Karpas-422 (cell line): ENCODE data around the gene WWOX. TPM values are rescaled to one million over a fixed set of nuclear protein-coding genes. Genes with fewer than 3 reads are reported as not detected.

ENCODE experiments used
- DNase-seq: peaks from one replicate; pipeline ENCODE4 v3.0.0-alpha.2; 2015
- H2AFZ ChIP-seq: fragments of 200-600 bp; sonication (generic); 2 replicates; pipeline ENCODE4 v1.6.1; 2014; ENCODE audit warnings: antibody characterized with exemption, low read length, mixed read lengths
- H3K27ac ChIP-seq: fragments of 200-600 bp; sonication (generic); 2 replicates; pipeline ENCODE4 v1.5.1; 2014; ENCODE audit warnings: mild to moderate bottlenecking, low read length, moderate library complexity
- H3K27me3 ChIP-seq: fragments of 200-600 bp; sonication (generic); 2 replicates; pipeline ENCODE4 v1.6.1; 2014; ENCODE audit warnings: low read length, mixed read lengths
- H3K36me3 ChIP-seq: fragments of 200-600 bp; sonication (generic); 2 replicates; pipeline ENCODE4 v1.6.1; 2014; ENCODE audit warnings: low read length, mixed read lengths; ENCODE audit not compliant: insufficient read depth
- H3K4me1 ChIP-seq: fragments of 200-600 bp; sonication (generic); 2 replicates; pipeline ENCODE4 v1.6.1; 2014; ENCODE audit warnings: mild to moderate bottlenecking, low read length, mixed read lengths
- H3K4me2 ChIP-seq: fragments of 200-600 bp; sonication (generic); 2 replicates; pipeline ENCODE4 v1.6.1; 2014; ENCODE audit warnings: low read length, low read depth, mild to moderate bottlenecking; ENCODE audit not compliant: poor library complexity, severe bottlenecking
- H3K4me3 ChIP-seq: fragments of 200-600 bp; sonication (generic); 2 replicates; pipeline ENCODE4 v1.5.1; 2014; ENCODE audit warnings: mild to moderate bottlenecking, antibody characterized with exemption, low read length, mixed read lengths
- H3K79me2 ChIP-seq: fragments of 200-600 bp; sonication (generic); 2 replicates; pipeline ENCODE4 v1.6.1; 2014; ENCODE audit warnings: mild to moderate bottlenecking, low read length, mixed read lengths
- H3K9ac ChIP-seq: fragments of 200-600 bp; sonication (generic); 2 replicates; pipeline ENCODE4 v1.6.0; 2014; ENCODE audit warnings: low read length
- H3K9me2 ChIP-seq: fragments of 200-600 bp; sonication (generic), shearing (Covaris generic); replicated peaks from 2 replicates; pipeline ENCODE4 v1.6.0; 2014; ENCODE audit warnings: mild to moderate bottlenecking, low read length, moderate library complexity; ENCODE audit not compliant: insufficient read depth
- H3K9me3 ChIP-seq: fragments of 300-700, 200-600 bp; sonication (generic); 2 replicates; pipeline ENCODE4 v1.6.1; 2014; ENCODE audit warnings: low read length, mixed read lengths
- H4K20me1 ChIP-seq: fragments of 200-600 bp; sonication (generic); 2 replicates; pipeline ENCODE4 v1.6.1; 2014; ENCODE audit warnings: mild to moderate bottlenecking, antibody characterized with exemption, low read length, low read depth; ENCODE audit not compliant: insufficient read depth
- total RNA-seq: library from RNA; depleted of rRNA; stranded (reverse); fragments of >200 nt; shearing (Covaris generic); gene quantifications from 2 replicates; pipeline ENCODE4 v1.2.3, GENCODE V29; 2014; ENCODE audit warnings: low replicate concordance

Gene WWOX
- total RNA-seq, 1 experiment from 2014 or later: 66.2 TPM

GRCh38 chr16:78556421-78556820 lies 457.0 kb downstream of the WWOX start:
- Histone ChIP-seq H3K9me3 (peaks cover 10% of the 10 kb centered on the region; the same call in 1 of the 2 replicates), H3K4me2 (no peak overlapping the region), H3K27me3 (no peaks in the 10 kb centered on the region), H3K79me2 (no peaks in the 10 kb centered on the region), H3K9ac (no peak overlapping the region), H3K27ac (no peak overlapping the region), H3K9me2 (no peaks in the 10 kb centered on the region), H3K4me3 (no peak overlapping the region), H4K20me1 (no peaks in the 10 kb centered on the region), H3K4me1 (no peaks in the 10 kb centered on the region), H3K36me3 (no peaks in the 10 kb centered on the region), H2AFZ (no peak overlapping the region)
- DNase-seq: no peak

- Histone ChIP-seq H3K4me1 (no peaks in the 10 kb centered on the region), H3K27ac (no peak overlapping the region), H3K4me3 (no peak overlapping the region), H3K4me2 (no peak overlapping the region), H4K20me1 (no peaks in the 10 kb centered on the region), H3K27me3 (no peaks in the 10 kb centered on the region), H2AFZ (no peak overlapping the region), H3K79me2 (no peaks in the 10 kb centered on the region), H3K9me3 (peaks cover 4% of the 10 kb centered on the region; the same call in 1 of the 2 replicates), H3K36me3 (no peaks in the 10 kb centered on the region), H3K9me2 (no peaks in the 10 kb centered on the region), H3K9ac (no peak overlapping the region)
- no peak for DNase-seq
Measured at GRCh38 chr16:78560997-78561396, 461.5 kb downstream of the WWOX start.

- Histone ChIP-seq H3K9me2 (no peaks in the 10 kb centered on the region), H3K27ac (no peak overlapping the region), H3K4me2 (no peak overlapping the region), H3K4me1 (no peaks in the 10 kb centered on the region), H3K9me3 (peaks cover 4% of the 10 kb centered on the region; the same call in 1 of the 2 replicates), H3K79me2 (no peaks in the 10 kb centered on the region), H4K20me1 (no peaks in the 10 kb centered on the region), H3K36me3 (no peaks in the 10 kb centered on the region), H3K27me3 (no peaks in the 10 kb centered on the region), H3K9ac (no peak overlapping the region), H3K4me3 (no peak overlapping the region), H2AFZ (no peak overlapping the region)
- DNase-seq: no peak
Measured at GRCh38 chr16:78562111-78562510, 462.7 kb downstream of the WWOX start.

- no peaks in the 10 kb centered on the region for H3K4me1 ChIP-seq
- H4K20me1 ChIP-seq: no peaks in the 10 kb centered on the region
- no peak overlapping the region for H3K27ac ChIP-seq
- H3K4me2 ChIP-seq: no peak overlapping the region
- H3K9me3 ChIP-seq: peaks cover 4% of the 10 kb centered on the region; the same call in 1 of the 2 replicates
- no peaks in the 10 kb centered on the region for H3K27me3 ChIP-seq
- no peaks in the 10 kb centered on the region for H3K79me2 ChIP-seq
- H2AFZ ChIP-seq: no peak overlapping the region
- H3K9ac ChIP-seq: no peak overlapping the region
- H3K4me3 ChIP-seq: no peak overlapping the region
- DNase-seq: no peak
- H3K9me2 ChIP-seq: no peaks in the 10 kb centered on the region
- H3K36me3 ChIP-seq: no peaks in the 10 kb centered on the region
Measured at GRCh38 chr16:78562650-78563049, 463.2 kb downstream of the WWOX start.

- Histone ChIP-seq H3K9me3 (peaks cover 4% of the 10 kb centered on the region; the same call in 1 of the 2 replicates), H3K36me3 (no peaks in the 10 kb centered on the region), H2AFZ (no peak overlapping the region), H4K20me1 (no peaks in the 10 kb centered on the region), H3K9me2 (no peaks in the 10 kb centered on the region), H3K27me3 (no peaks in the 10 kb centered on the region), H3K4me2 (no peak overlapping the region), H3K27ac (no peak overlapping the region), H3K4me3 (no peak overlapping the region), H3K79me2 (no peaks in the 10 kb centered on the region), H3K9ac (no peak overlapping the region), H3K4me1 (no peaks in the 10 kb centered on the region)
- no peak for DNase-seq
Measured at GRCh38 chr16:78563905-78564304, 464.5 kb downstream of the WWOX start.

- Histone ChIP-seq H3K36me3 (no peaks in the 10 kb centered on the region), H3K9me3 (peaks cover 14% of the 10 kb centered on the region; the same call in 1 of the 2 replicates), H3K9me2 (no peaks in the 10 kb centered on the region), H3K9ac (no peak overlapping the region), H3K79me2 (no peaks in the 10 kb centered on the region), H3K27ac (no peak overlapping the region), H2AFZ (no peak overlapping the region), H3K4me1 (no peaks in the 10 kb centered on the region), H4K20me1 (no peaks in the 10 kb centered on the region), H3K4me3 (no peak overlapping the region), H3K27me3 (no peaks in the 10 kb centered on the region), H3K4me2 (no peak overlapping the region)
- DNase-seq: no peak
Measured at GRCh38 chr16:78566397-78567073, 467.1 kb downstream of the WWOX start.

- no peak overlapping the region for H3K27ac ChIP-seq
- no peak overlapping the region for H2AFZ ChIP-seq
- H3K79me2 ChIP-seq: no peaks in the 10 kb centered on the region
- H3K4me1 ChIP-seq: no peaks in the 10 kb centered on the region
- H3K9me3 ChIP-seq: peaks cover 23% of the 10 kb centered on the region; the same call in 1 of the 2 replicates
- no peaks in the 10 kb centered on the region for H3K27me3 ChIP-seq
- H3K4me2 ChIP-seq: no peak overlapping the region
- DNase-seq: no peak
- H3K4me3 ChIP-seq: no peak overlapping the region
- H3K9ac ChIP-seq: no peak overlapping the region
- no peaks in the 10 kb centered on the region for H3K36me3 ChIP-seq
- H4K20me1 ChIP-seq: no peaks in the 10 kb centered on the region
- no peaks in the 10 kb centered on the region for H3K9me2 ChIP-seq
Measured at GRCh38 chr16:78570399-78571141, 471.1 kb downstream of the WWOX start.

GRCh38 chr16:78571434-78571833 lies 472.0 kb downstream of the WWOX start:
- no peak overlapping the region for H3K4me2 ChIP-seq
- no peak overlapping the region for H3K4me3 ChIP-seq
- no peak overlapping the region for H3K27ac ChIP-seq

More at GRCh38 chr16:78571434-78571833, 472.0 kb downstream of the WWOX start:
- Histone ChIP-seq H3K36me3 (no peaks in the 10 kb centered on the region), H2AFZ (no peak overlapping the region), H3K9ac (no peak overlapping the region), H3K9me2 (no peaks in the 10 kb centered on the region), H3K4me1 (no peaks in the 10 kb centered on the region), H4K20me1 (no peaks in the 10 kb centered on the region), H3K79me2 (no peaks in the 10 kb centered on the region), H3K27me3 (no peaks in the 10 kb centered on the region), H3K9me3 (peaks cover 23% of the 10 kb centered on the region; the same call in 1 of the 2 replicates)
- no peak for DNase-seq
